ENCODE measurements around the gene HNF4A. TPM values are rescaled to one million over a fixed set of nuclear protein-coding genes. Genes with fewer than 3 reads are reported as not detected.

The HNF4A gene
- total and polyA plus RNA-seq, 2 donors (not counting 3 experiments of a cell fraction or from before 2014, with no cell fraction given): not detected

GRCh38 chr20:44442298-44443070 lies 87.0 kb downstream of the HNF4A start:
- no peak for TF ChIP-seq JUN (IDR thresholded peaks at IDR 0.05; ENCODE audit: borderline replicate concordance, insufficient read depth, insufficient read length, low read depth)
- no peak for TF ChIP-seq POLR2AphosphoS5 (IDR thresholded peaks at IDR 0.05; ENCODE audit: insufficient read depth, low read depth, low read length)
- TF ChIP-seq FOS (IDR thresholded peaks at IDR 0.05; ENCODE audit: borderline replicate concordance, insufficient read depth, low read length): no peak
- TF ChIP-seq POLR2A (IDR thresholded peaks at IDR 0.05; ENCODE audit: low read depth, low read length): no peak
- TF ChIP-seq, protein P1, sequence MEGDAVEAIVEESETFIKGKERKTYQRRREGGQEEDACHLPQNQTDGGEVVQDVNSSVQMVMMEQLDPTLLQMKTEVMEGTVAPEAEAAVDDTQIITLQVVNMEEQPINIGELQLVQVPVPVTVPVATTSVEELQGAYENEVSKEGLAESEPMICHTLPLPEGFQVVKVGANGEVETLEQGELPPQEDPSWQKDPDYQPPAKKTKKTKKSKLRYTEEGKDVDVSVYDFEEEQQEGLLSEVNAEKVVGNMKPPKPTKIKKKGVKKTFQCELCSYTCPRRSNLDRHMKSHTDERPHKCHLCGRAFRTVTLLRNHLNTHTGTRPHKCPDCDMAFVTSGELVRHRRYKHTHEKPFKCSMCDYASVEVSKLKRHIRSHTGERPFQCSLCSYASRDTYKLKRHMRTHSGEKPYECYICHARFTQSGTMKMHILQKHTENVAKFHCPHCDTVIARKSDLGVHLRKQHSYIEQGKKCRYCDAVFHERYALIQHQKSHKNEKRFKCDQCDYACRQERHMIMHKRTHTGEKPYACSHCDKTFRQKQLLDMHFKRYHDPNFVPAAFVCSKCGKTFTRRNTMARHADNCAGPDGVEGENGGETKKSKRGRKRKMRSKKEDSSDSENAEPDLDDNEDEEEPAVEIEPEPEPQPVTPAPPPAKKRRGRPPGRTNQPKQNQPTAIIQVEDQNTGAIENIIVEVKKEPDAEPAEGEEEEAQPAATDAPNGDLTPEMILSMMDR (IDR thresholded peaks at IDR 0.05; ENCODE audit: extremely low read depth in 1 of 2, insufficient read depth in 1 of 2, low read depth in 1 of 2, low read length in 2 of 2): no peak
- TF ChIP-seq MAX (IDR thresholded peaks at IDR 0.05; ENCODE audit: insufficient read depth, insufficient read length): no peak
- TF ChIP-seq MYC (IDR thresholded peaks at IDR 0.05; ENCODE audit: low read depth, low read length): no peak
- TF ChIP-seq EZH2 (IDR thresholded peaks at IDR 0.05; ENCODE audit: borderline replicate concordance, low read depth, low read length, severe bottlenecking): no peak
- TF ChIP-seq GATA2 (IDR thresholded peaks at IDR 0.05; ENCODE audit: insufficient read depth, insufficient read length, low read depth, low read length): no peak
- ChIA-PET CTCF (no interaction called here), POLR2A (no interaction called here)
- Histone ChIP-seq H3K9me1 (replicated peaks; ENCODE audit: control insufficient read depth, extremely low read depth, insufficient read depth, low read length) (no peaks in the 10 kb centered on the region), H3K4me3 (replicated peaks in 1 of 3; ENCODE audit: insufficient read depth in 1 of 3, low read depth in 1 of 3, low read length in 3 of 3) (no peak overlapping the region), H3K79me2 (ENCODE audit: control insufficient read depth, insufficient read depth, low read length) (no peaks in the 10 kb centered on the region), H3K27me3 (ENCODE audit: control insufficient read depth in 2 of 2, insufficient read depth in 2 of 2, low read length in 2 of 2) (no peaks in the 10 kb centered on the region), H3K9me3 (replicated peaks; ENCODE audit: control insufficient read depth, insufficient read depth, low read length) (no peaks in the 10 kb centered on the region), H3K36me3 (ENCODE audit: control insufficient read depth in 2 of 2, extremely low read depth in 1 of 2, insufficient read depth in 2 of 2, low read length in 2 of 2) (no peaks in the 10 kb centered on the region), H3K27ac (ENCODE audit: insufficient read depth, low read depth, low read length) (no peak overlapping the region), H3K4me1 (ENCODE audit: control insufficient read depth, extremely low read depth, insufficient read depth, low read length) (no peaks in the 10 kb centered on the region), H2AFZ (ENCODE audit: low read depth, low read length) (no peak overlapping the region), H3K4me2 (ENCODE audit: insufficient read depth, low read length) (no peak overlapping the region), H4K20me1 (replicated peaks; ENCODE audit: control insufficient read depth, extremely low read depth, insufficient read depth, low read length) (no peaks in the 10 kb centered on the region), H3K9ac (replicated peaks; ENCODE audit: extremely low read depth, insufficient read depth, low read length) (no peak overlapping the region)
- FAIRE-seq (no peak), DNase-seq (ENCODE audit: low read depth, low spot score) (no peak)
- no TSS peak for BruUV-seq (replicated peaks)
- intact Hi-C loops (cut with micrococcal nuclease) (no loop called here), dilution Hi-C loops (cut with MboI; ENCODE audit: extremely low pct_ligation_motif_present, low sequenced_read_pairs) (no loop called here)
